Right renal pelvis (tissue), 4 donors: ENCODE results near the gene CACNA1B. TPM values are rescaled to one million over a fixed set of nuclear protein-coding genes. Genes with fewer than 3 reads are reported as not detected.
"Not testable (repeated sequence)": the region's sequence is repeated elsewhere in the genome, so short reads cannot be mapped to it uniquely, and the experiment has no call there.

Experiments
- DNase-seq, 4 donors: peaks; one replicate each; pipeline ENCODE4 v3.0.0-alpha.2; 2013; ENCODE audit warnings: low read depth in 4 of 4, low spot score in 3 of 4, missing footprints in 1 of 4
- polyA plus RNA-seq, 4 donors: library from polyadenylated mRNA; unstranded; fragments of 120-200 nt; gene quantifications; one replicate each; pipeline ENCODE4 v1.2.1, GENCODE V29; 2013; ENCODE audit not compliant: insufficient read length in 4 of 4

The CACNA1B gene
- polyA plus RNA-seq, 4 donors, result 0.12 to 0.39 (median 0.24) TPM

- DNase-seq, result no peak
These were observed 228.3 kb downstream of the CACNA1B start for GRCh38 chr9:138105561-138106505.

- not testable (repeated sequence) for DNase-seq
These were observed 229.5 kb downstream of the CACNA1B start for GRCh38 chr9:138107039-138107438.

- no peak for DNase-seq
These were observed 234.0 kb downstream of the CACNA1B start for GRCh38 chr9:138111607-138112006.

GRCh38 chr9:138112090-138112748, 234.6 kb downstream of the CACNA1B start:
- no peak for DNase-seq

- no peak for DNase-seq
These were observed 235.4 kb downstream of the CACNA1B start for GRCh38 chr9:138112791-138113600.

GRCh38 chr9:138113701-138114325, 236.2 kb downstream of the CACNA1B start:
- not testable (repeated sequence) for DNase-seq

- no peak for DNase-seq
These were observed 237.1 kb downstream of the CACNA1B start for GRCh38 chr9:138114501-138115245.

GRCh38 chr9:138115506-138115905, 237.9 kb downstream of the CACNA1B start:
- no peak for DNase-seq

- no peak for DNase-seq
These were observed 238.9 kb downstream of the CACNA1B start for GRCh38 chr9:138116521-138116920.

- no peak for DNase-seq
These were observed 239.6 kb downstream of the CACNA1B start for GRCh38 chr9:138117101-138117750.

- no peak for DNase-seq
These were observed 240.3 kb downstream of the CACNA1B start for GRCh38 chr9:138117836-138118235.

- no peak for DNase-seq
These were observed 241.1 kb downstream of the CACNA1B start for GRCh38 chr9:138118601-138119071.

- no peak for DNase-seq
These were observed 241.8 kb downstream of the CACNA1B start for GRCh38 chr9:138119202-138120027.

- DNase-seq, result no peak
These were observed 242.5 kb downstream of the CACNA1B start for GRCh38 chr9:138120072-138120471.

- DNase-seq, result no peak
These were observed 243.2 kb downstream of the CACNA1B start for GRCh38 chr9:138120511-138121437.

- DNase-seq, result no peak
These were observed 244.0 kb downstream of the CACNA1B start for GRCh38 chr9:138121438-138122050.

GRCh38 chr9:138122201-138122600, 244.6 kb downstream of the CACNA1B start:
- no peak for DNase-seq
